DMS114 treated with DMSO at 0.1 percent for 48 hours (cell line): ENCODE results near the gene DPPA5.
"Not testable (repeated sequence)": the region's sequence is repeated elsewhere in the genome, so short reads cannot be mapped to it uniquely, and the experiment has no call there.

Experiments
- DNase-seq: peaks from one replicate; lab custom pipeline; 2025; ENCODE audit not compliant: unreplicated experiment; lab: John Stamatoyannopoulos, UW

The DPPA5 gene, protein sequence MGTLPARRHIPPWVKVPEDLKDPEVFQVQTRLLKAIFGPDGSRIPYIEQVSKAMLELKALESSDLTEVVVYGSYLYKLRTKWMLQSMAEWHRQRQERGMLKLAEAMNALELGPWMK

DNA sequence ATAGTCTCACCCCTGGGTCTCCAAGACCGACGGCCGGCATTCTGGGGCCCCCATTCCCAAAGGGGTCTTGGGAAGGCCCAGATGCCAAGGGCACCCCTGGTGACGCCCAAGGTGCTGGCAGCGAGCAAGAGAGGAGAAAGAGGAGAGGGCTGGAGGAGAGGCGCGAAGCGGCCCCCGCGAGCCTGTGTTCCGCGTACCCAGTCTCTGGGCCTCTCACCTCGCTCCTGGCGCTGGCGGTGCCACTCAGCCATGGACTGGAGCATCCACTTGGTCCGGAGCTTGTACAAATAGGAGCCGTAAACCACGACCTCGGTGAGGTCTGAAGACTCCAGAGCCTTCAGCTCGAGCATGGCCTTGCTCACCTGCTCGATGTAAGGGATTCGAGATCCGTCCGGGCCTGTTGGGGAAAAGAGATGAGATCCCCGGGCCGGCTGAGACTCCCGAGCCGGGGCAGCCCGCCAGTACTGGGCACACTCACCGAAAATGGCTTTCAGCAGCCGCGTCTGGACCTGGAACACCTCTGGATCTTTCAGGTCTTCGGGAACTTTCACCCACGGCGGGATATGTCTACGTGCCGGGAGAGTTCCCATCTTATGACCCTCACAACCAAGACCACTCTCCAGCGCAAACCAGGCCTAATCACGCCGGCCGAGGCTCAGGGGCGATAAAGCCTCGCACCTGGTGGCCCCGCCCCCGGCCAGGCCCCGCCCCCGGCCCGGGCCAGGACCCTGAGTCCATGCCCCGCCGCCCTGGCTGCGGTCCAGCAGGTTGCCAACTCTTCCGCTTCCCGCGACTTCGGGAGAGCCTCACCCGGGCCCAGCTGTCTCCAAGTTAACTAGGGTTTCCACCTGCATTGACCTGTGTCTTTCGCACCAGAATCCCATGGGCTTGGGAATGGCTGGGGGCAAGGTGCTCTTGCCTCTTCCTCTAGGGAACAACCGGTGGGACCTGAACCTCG, at the start of gene DPPA5:
Gene DPPA5 (minus strand): TSS at position 641 of the 958 bp plus-strand sequence. CDS start 51 bp downstream, at position 590.
- no peak for DNase-seq

DNA sequence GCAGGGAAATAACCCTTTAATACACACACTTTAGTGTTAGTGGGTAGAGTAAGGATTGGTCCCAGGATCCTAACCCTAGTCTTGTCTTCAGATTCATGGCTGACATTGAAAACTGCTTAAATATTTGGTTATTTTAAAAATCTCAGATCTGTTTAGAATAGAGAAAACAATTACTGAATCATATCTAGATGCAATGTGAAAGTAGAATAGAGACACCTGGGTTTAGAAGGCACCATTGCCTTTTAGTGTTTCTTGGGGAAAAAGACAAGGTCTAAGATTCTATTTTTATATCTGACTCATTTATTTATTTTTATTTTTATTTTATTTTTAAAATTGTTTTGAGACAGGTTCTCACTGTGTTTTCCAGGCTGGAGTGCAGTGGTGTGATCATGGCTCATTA, 46.6 kb upstream of the DPPA5 start:
- DNase-seq = no peak

DNA sequence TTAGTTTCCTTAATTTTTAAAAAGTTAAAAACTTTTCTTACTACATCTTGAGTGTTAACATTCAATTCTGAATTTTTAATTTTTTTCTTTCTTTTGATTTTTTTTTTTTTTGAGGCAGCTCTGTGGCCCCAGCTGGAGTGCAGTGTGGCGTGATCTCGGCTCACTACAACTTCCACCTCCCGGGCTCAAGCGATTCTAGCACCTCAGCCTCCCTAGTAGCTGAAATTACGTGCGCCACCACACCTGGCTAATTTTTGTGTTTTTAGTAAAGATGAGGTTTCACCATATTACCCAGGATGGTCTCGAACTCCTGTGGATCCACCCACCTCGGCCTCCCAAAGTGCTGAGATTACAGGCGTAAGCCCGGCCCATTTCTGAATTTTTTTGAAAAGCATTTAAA, 41.8 kb upstream of the DPPA5 start:
- no peak for DNase-seq

DNA sequence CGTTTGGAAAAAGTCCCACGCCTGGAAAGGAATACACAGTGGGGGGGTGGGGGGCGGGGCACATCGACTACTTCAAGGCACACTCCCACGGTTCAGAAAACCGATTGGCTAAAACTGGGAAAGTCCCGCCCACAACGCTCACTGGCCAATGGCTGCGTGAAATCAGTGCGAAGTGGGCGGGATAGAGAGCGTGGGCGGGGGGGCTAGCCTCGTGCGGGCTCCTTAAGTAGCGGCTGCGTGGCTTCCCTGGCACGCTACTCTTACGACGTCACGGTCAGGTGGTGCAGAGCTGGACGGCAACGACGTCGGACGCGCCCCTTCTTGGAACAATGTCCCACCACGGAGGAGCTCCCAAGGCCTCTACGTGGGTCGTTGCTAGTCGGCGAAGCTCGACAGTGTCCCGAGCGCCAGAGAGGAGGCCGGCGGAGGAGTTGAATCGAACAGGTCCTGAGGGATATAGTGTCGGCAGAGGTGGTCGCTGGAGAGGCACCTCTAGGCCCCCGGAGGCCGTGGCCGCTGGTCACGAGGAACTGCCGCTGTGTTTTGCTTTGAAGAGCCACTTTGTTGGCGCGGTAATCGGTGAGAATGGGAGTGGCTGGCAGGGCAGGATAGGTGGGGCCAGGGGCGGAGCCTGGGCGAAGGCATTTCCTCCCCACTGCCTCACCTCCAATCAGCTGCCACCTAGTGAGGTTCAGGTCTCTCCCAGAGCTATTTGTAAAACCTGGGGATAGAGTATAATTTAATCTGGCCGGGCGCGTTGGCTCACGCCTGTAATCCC, 40.7 kb upstream of the DPPA5 start, which contains the start of gene DDX43:
Gene DDX43 (plus strand): TSS at position 252 of the 778 bp plus-strand sequence. CDS start 78 bp downstream, at position 330.
- peak; percentile 52 for DNase-seq

DNA sequence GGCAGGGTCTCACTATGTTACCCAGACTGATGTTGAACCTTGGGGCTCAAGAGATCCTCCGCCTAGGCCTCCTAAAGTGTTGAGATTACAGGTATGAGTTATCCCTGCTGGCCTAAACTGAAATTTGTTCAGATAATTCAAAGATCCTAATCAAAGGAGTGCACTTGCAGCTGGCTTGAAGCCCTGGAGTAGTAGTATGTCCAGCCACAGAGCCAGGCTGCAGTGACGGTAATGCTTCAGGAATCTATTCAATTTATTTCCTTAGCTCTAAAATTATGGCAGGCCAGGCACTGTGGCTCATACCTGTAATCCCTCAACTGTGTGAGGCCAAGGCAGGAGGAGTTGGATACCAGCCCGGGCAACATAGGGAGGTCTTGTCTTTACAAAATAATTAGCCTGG, 39.2 kb upstream of the DPPA5 start:
- DNase-seq = no peak

DNA sequence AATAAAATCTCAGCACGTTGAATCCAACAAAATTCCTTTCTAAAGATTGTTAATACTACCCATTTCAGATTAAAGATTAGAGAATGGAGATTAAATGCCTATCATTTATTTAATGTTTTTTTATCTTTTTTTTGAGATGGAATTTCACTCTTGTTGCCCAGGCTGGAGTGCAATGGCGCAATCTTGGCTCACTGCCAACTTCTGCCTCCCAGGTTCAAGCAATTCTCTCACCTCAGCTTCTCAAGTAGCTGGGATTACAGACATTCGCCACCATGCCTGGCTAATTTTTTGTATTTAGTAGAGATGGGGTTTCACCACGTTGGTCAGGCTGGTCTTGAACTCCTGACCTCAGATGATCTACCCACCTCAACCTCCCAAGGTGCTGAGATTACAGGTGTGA, 38.1 kb upstream of the DPPA5 start:
- DNase-seq = not testable (repeated sequence)

DNA sequence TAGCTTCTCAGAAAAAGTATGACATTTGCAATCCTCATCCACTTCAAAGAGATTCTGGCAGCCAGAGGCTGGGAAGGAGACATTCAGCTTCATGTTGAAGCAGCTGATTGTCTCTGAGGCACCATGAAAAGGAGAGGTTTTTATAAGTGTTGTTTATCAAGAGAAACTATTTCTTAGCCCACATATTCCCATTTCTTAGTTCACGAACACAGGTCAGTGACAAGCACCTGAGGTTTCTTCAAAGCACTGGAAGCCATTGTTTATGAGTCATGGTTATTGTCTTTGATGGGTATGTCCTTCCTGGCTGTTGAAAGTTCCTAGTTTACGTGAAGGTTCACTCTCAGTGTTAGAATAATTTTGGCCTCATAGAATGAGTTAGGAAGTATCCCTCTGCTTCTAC, 37.6 kb upstream of the DPPA5 start:
- DNase-seq = no peak

DNA sequence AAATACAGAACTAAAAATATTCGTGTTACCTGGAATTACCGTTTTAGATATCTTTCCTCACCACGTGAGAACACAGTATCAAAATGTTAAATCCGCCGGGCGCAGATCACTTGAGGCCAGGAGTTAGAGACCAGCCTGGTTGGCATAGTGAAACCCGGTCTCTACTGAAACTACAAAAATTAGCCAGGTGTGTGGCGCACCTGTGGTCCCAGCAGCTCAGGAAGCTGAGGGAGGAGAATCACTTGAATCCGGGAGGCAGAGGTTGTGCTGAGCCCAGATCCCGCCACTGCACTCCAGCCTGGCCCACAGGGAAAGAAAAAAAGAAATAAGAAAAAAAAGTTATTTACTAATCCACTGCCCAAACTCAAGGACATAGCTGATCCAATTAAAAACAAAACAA, 35.8 kb upstream of the DPPA5 start:
- DNase-seq = no peak

DNA sequence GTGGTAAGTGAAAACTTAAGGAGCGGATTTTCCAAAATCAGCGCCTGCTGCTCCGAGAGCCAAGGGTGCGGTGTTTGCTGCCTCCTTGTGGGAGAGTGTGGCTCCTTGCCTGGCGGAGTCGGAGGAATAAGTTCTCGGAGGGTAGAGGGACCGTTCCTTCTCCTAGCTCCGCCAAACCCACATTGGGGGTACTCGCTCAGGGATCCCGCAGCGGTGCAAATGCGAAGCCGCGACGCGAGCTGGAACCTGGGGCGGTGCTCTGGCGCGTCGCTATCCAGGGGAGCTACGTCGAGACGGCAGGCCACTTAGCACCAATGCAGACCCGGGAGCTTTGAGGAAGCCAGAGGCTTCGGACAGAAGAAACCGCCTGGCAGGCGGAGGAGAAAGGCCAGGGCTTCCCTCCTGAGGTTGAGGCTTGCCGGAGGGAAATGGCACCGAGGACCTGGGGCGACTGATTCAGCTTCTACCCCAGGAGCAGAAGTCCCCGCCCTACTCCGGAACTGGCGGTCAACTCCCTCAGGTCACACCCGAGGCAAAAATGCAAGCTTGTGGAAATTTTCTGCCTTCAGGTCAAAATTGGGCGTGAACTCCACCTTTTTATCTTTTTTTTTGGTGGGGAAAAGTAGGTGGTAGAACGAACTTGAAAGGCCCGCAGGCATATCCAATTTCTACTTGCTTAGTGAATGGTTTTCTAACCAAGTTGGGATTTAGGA, 34.9 kb upstream of the DPPA5 start:
- DNase-seq = peak; percentile 68

DNA sequence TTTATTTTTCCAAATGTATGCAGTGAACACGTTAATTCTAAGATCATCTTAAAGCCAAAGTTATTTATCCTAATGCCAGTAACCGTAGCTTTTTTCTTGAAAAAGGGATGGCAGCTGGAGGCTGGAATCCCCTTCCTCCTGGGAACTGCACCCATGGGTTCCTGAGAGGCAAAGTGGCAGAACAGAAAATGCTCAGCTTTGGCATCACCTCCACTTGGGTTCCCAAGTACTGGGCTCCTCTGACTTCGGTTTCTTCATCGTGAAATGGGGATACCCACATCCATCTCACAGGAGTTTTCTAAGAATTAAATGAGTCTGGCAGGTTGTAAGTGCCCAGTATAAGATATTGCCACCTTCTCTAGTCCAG, 34.3 kb upstream of the DPPA5 start:
- DNase-seq = no peak

DNA sequence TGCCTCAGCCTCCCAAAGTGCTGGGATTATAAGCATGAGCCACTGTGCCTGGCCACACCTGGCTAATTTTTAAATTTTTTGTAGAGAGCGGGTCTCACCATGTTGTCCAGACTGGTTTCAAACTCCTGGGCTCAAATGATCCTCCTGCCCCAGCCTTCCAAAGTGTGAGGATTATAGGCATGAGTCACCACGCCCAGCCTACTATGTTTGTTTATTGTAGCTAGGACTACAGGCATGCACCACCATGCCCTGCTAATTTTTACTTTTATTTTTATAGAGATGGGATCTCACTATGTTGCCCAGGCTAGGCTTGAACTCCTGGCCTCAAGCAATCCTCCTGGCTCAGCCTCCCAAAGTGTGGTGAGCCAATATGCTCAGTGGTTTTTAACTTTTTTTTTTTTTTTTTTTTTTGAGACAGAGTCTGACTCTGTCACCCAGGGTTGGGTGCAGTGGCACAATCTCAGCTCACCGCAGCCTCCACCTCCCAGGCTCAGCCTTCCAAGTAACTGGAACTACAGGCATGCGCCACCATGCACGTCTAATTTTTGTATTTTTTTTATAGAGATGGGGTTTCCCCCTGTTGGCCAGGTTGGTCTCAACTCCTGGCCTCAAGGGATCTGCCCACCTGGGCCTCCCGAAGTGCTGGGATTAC, 28.5 kb upstream of the DPPA5 start:
- no peak for DNase-seq

DNA sequence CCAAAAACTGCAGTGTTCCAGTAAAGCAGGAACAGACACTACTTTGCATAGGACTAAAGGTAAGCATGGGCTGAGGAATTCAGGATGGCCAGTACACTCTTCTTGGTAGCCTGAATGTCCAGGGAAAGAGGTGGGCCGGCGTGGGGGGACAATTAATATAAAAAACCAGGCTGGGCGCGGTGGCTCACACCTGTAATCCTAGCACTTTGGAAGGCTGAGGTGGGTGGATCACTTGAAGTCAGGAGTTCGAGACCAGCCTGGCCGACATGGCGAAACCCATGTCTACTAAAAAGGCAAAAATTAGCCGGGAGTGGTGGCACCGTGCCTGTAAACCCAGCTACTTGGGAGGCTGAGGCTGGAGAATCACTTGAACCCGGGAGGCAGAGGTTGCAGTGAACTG, 27.5 kb upstream of the DPPA5 start:
- not testable (repeated sequence) for DNase-seq

DNA sequence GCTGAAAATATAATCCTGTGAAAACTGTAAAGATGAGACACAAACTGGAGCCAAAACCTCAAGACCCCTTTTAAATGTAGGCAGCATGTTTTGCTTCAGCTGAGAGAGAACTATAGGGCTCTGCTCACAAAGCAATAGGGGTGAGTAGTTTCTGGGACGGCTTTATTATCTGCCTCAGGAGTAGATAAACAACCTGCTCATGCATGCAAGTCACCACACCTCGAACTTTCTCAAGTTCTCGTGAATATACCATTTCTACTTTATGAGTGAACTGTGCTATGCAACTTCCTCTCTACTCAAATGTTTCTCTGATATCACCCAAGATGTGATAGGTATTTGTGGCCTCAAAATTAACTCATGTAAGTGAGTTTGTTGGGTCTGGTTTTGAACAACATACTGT, 23.1 kb upstream of the DPPA5 start:
- DNase-seq = no peak

DNA sequence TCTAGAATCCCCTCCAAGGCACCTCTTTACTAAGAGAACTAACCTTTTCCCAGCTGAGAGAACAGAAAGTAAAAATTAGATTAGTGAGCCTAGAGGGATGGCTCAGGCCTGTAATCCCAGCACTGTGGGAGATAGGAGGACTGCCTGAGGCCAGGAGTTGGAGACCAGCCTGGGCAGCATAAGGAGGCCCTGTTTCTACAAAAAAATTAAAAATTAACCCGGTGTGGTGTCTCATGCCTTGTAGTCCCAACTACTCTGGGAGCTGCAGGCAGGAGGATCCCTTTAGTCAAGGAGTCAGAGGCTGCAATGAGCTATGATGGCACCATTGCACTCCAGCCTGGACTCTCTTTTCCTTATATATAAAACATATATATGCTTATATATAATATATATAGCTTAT, 21.1 kb upstream of the DPPA5 start:
- DNase-seq = no peak

DNA sequence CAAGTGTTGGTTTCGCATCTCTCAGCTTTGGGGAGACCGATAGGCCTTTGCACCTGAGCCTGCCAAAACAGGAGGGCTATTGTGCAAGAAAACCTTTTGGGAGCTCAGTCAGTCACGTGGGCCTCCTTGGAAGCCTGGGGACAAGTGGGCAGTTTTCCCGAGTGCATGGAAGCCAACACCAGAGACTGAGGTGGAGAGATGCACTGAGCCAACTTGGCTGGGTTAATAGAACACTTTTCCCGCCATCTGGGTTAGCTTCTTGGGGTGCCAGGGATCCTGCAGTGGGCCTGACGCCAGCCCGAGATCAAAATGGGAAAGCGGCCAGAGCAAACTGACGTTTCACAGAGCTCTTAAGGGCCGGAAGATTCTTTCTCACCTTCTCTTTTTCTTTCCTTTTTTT, 18.4 kb upstream of the DPPA5 start:
- DNase-seq = no peak

DNA sequence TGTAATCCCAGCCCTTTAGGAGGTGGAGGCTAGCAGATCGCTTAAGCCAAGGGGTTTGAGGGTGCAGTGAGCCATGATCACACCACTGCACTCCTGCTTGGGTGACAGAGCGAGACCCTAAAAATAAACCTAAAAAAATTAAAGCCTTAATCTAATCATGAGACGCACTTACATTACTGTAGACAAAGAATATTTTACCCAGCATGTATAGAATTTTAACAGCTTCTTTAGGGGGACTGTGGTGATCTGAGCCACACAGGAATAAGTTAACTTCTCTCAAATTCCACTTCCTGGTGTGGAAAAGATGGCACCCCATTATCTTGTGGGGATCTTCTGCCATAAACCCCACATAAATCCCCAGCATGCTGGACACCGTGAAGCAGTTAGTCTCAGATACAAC, 17.9 kb upstream of the DPPA5 start:
- DNase-seq = no peak

DNA sequence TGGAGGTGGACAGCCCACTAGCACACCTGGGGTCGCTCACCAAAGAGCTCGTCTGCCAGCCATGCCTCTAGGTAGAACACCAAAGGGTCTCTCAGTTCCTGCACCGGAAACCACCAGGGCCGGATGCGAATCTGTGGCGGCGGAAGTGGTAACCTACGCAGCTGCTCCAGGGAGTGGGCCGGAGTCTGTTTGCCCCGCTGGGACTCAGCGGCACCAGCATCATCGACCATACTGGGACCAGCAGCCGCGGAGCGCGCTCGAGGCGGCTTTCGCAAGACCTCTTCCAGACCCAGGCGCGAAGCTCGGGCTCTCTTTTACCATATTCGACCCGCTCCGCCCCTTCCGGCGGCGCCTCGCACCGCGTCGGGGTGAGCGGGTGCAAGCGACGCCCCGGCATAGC, 15.5 kb upstream of the DPPA5 start, which contains the start of gene OOEP:
Gene OOEP (minus strand): TSS at position 335 of the 400 bp plus-strand sequence. CDS start 105 bp downstream, at position 230.
- DNase-seq = no peak

DNA sequence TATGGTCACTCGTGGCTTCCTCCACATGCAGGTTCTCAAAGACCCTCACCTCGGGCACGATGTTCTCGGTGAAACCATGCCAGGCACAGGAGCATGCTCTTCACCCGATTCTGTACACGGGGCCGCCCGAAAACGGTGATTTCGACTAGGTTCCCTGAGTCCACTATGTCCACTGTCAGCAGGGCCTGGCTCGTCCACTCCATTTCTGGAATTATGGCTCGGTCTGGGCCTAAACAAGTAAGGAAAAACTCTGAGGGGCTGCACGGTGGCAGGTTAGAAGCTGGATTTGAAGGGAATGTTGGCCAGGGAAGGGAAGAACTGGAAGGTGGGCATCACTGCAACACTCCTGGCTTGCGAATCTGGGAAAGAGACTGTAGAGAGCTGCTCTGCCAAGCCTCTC, 15.1 kb upstream of the DPPA5 start:
- DNase-seq = no peak

DNA sequence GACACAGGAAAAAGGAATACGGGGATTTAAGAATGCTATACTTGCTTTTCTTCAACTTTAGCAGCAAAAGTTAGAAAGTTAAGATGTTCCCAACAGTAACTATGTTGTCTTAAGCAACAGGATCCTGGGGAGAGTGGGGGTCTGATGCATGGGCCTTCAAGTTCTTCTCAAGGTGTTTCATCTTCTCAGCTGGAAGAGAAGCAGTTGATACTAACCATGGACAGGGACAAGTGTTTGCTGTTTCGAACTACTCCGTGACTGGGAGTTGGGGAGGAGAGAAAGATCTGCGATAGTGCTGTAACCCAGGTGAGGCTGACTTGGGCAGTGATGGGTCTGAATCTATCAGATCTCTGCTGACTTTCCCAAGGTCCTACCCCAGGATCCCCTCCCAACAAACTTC, 14.6 kb upstream of the DPPA5 start:
- no peak for DNase-seq

DNA sequence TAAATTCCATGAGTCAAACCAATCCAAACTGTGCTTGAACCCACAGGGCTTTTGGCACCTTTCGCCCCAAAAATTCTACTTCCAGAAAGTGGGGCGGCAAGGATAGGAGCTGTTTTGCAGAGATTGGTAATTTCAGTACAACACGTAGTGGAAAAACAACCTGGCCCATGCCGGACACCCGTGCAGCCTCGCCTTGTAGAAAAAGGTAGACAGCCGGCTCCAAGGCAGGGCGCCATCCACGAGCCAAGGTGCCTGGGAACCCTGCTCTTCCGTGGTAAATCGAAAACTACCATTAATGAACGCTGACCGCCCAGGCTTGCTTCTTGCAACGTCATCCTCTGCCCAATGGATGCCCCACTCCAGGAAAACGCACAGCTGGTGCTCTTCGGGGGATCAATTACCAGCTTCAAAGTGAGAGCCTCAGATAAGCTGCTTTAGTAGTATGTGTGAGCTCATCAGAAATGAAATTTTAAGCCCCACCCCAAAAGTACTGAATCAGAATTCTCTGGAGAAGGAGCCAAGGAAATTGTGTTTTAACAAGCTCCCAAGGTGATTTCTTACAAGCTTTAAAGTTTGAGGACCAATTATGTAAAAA, 13.8 kb upstream of the DPPA5 start:
- no peak for DNase-seq
